Erythroblast (primary cell): ENCODE data around the gene PARK7.

ENCODE experiments used
- GATA1 ChIP-seq: IDR thresholded peaks from 2 replicates; pipeline ENCODE4 v1.6.1; 2011; ENCODE audit warnings: low read depth, mild to moderate bottlenecking, control low read depth, low read length, moderate library complexity
- POLR2A ChIP-seq: IDR thresholded peaks from 2 replicates; pipeline ENCODE4 v1.6.1; 2011; ENCODE audit warnings: mild to moderate bottlenecking, low read length

- no peak for TF ChIP-seq POLR2A
- TF ChIP-seq GATA1, result no peak
Measured at GRCh38 chr1:8010080-8010664, 48.7 kb downstream of the PARK7 start.
